HG03103 (cell line): ENCODE results near the gene PTPRD.

Experiments
- ATAC-seq: cut with Tn5 transposase; IDR thresholded peaks from one replicate; pipeline ENCODE4 v1.9.1; 2021; ENCODE audit warnings: low read depth; ENCODE audit not compliant: unreplicated experiment

The PTPRD gene

DNA sequence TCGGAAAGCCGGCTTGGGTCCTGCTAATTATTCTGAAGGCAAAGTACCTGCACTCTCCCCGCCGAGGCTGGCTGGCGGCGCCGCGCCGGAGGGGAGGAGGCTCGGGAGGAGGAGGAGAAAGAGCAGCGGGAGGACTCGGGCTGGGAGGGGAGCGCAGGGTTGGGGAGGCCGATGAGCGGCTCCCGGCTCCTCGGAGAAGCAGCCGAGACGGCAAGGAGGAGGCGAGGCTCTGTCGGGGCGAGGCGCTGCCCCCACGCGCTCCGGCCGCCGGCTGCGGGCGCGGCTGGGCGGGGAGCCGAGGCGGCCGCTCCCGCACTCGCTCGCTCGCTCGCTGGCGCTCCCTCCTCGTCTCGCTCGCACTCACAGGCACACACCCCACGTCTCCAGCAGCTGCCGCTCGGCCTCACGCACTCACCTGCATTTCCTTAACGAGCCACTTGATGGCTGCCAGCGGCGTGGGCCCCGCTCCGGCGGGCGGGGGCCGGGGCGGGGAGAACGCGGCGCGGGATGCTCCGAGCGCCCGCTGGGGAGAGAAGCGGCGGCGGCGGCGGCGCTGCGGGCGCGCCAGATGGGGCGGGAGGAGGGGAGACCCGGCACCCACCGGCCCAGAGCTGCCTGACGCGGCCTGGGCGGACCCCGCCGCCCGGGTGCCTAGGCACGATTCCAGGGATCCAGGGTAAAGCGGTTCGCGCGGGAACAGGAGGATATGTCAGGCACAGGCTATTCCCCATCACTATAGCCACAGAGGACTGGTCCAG, at the start of gene PTPRD:
Gene PTPRD, minus strand, starts transcription at position 362 of the 758 bp plus-strand sequence.
- peak; percentile 99 for ATAC-seq

GRCh38 chr9:10661994-10662393, 49.2 kb upstream of the PTPRD start:
- no peak for ATAC-seq

DNA sequence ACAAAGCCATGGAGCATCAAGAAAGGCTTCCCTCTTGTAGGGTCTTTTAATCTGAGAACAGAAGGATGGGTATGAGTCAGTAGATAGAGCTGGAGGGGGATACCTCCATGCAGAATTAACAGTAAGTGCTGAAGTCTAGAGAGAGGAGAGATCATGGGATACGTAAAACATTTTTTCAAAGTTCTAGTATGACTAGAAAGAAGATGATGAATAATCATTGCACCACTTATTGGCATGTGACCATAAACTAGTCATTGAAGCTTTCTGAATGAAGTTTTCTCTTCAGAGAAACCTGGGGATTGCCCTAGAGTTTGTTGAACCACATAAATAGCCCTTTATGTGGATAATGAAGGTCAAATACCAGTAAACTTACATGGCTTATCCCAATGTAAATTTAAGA, 48.6 kb upstream of the PTPRD start:
- ATAC-seq, result no peak

GRCh38 chr9:10651012-10651411, 38.2 kb upstream of the PTPRD start:
- ATAC-seq, result no peak

GRCh38 chr9:10649076-10649475, 36.3 kb upstream of the PTPRD start:
- no peak for ATAC-seq

GRCh38 chr9:10633785-10634184, 21.0 kb upstream of the PTPRD start:
- ATAC-seq, result no peak

DNA sequence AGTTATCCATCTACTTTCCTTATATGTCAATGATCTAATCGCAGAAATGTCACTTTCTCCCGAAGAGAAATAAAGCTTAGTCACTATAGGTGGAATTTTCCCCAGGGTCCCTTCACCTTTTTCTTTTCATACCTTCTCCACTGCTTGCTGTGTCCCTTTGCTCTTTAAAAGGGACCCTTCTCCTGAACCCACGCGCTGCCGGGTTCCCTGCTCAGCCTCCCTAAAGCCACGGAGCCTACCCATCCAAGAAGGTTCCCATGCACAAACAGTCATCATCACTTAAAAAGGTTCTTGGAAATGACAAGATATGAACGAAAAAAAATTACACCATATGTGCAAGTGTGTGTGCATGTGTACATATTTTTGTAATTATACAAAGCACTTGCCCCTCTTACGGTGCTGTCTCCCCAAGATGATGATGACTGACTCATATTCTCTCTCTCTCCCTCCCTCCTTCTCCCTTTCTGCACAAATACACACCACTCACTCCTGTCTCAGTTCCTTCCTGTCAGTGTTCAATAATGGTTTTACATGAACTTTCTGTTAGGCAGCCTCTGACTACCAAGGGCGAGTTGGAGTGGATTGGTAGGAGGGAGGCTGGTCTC, 1.5 kb upstream of the PTPRD start:
- no peak for ATAC-seq

DNA sequence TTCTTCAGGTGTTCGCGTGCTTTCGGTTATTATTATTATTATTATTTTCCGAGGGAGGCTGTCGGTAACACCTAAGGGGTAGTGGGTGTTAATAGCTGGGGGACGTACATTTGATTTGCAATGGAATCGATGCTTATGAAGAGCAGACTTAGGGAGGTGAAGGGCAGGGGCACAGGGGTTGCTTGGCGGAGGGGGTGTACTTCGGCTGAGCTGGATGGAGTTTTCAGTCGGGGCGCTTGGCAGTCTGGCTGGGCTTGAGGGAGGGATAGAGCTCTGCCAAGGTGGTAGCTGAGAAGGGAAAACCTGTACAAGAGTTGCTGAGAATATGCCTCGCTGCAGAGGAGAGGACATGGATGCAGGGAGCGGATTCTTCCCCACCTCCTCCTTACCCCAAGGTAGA, 617 bp upstream of the PTPRD start:
- ATAC-seq, result no peak

DNA sequence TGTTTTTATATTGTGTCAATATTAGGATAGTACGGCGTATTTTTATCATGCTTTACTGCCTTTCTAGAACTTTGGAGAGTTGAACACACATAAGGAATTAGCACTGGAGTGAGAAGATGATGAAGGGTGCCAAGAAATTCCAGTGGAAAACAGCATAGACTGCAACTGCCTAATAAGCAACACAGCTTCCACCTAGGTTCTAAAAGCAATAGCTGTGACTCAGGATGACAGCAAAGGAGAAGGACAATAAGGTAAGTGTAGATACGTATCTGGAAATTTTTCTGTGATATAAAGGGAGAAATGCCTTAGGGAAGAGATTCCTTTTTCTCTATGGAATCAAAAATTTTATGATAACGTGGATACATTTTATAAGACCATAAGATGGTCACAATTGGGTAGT, 7.4 kb downstream of the PTPRD start:
- no peak for ATAC-seq

- ATAC-seq, result no peak
Measured at GRCh38 chr9:10604927-10605326, 7.9 kb downstream of the PTPRD start.

- no peak for ATAC-seq
Measured at GRCh38 chr9:10597801-10598200, 15.0 kb downstream of the PTPRD start.

DNA sequence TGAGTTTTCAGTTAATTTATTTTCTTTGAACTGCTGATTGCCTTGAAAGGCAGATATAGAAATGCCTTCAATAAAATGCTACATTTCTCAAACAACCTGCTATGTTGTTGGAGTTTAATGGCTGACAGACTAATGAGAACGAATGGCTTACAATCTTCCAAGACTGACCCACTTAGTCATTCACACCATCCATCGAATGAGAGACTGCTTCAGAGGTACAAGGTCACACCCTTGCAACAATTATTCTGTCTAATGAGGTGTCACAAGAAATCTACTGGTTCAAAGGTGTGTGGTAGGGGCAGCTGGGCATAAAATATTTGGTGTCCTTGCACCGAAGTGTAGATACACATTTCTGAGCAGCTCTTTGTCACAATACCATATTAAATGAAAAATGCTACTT, 18.3 kb downstream of the PTPRD start:
- ATAC-seq, result no peak

DNA sequence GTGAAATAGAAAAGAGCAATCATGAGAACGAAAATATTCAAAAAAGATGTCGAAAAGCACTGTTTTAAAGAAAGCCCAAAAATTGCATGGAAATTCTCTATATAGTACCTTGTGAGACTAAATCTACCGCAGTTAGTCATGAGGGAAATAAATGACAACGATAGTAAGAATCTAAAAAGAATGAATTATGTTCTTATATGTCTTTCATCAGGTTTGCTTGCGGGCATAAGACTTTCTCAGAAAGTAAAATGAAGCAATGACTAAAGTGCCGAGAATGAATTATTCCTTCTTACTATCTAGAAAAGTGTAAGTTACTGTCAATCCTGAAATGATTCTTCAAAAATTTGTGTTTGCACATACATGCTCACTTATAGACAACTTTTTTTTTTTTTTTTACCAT, 26.4 kb downstream of the PTPRD start:
- no peak for ATAC-seq

DNA sequence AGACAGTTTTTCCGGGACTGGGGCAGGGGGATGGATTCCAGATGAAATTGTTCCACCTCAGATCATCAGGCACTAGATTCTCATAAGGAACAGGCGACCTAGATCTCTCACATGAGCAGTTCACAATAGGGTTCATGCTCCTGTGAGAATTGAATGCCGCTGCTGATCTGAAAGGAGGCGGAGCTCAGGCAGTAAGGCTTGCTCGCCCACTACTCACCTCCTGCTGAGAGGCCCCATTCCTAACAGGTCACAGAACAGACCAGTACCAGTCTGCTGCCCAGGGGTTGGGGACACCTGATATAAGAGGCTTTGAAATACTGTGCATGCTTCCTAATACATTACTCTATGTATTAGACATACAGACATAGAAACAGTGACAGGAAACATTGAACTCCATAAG, 41.1 kb downstream of the PTPRD start:
- ATAC-seq, result no peak

GRCh38 chr9:10566848-10567247, 46.0 kb downstream of the PTPRD start:
- ATAC-seq, result no peak

GRCh38 chr9:10562581-10563343, 50.0 kb downstream of the PTPRD start:
- no peak for ATAC-seq

GRCh38 chr9:10548348-10548747, 64.5 kb downstream of the PTPRD start:
- no peak for ATAC-seq

DNA sequence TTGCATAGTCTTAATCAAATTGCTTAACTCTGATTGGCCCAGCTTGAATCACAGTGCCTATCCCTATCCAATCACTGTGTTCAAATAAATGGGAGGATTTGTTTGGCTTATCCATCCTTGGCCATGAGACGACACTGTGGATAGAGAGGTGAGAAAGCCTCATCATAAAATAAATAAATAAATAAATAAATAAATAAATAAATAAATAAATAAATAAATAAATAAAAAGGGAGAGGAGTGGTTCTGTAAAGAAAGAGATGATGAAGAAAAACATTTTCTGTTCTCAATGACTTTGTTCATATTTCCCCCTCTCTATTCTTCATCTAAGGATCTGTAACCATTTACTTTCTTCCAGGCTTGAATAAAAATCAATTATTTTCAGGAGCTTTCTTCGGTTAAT, 74.7 kb downstream of the PTPRD start:
- ATAC-seq, result no peak

- no peak for ATAC-seq
Measured at GRCh38 chr9:10534850-10535249, 78.0 kb downstream of the PTPRD start.

- ATAC-seq, result no peak
Measured at GRCh38 chr9:10525972-10526371, 86.8 kb downstream of the PTPRD start.

- no peak for ATAC-seq
Measured at GRCh38 chr9:10523164-10523563, 89.6 kb downstream of the PTPRD start.

DNA sequence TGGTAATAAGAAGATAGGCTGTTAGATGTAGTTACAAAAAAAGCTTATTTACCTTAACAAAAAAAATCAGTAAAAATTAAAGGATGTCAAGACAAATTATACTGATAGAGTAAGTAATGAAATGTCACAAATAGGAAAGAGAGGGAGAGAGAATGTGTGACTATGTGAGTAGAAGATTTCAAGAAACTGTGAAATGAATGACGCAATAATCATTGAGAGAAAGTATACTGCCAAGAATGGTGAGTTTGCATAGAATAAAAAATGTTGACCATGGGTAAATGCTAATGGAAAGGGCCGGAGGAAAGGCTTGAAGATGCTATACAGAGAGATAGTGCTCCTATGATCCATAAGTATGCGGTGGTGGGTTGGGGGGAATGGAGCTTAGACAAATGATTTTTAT, 100.7 kb downstream of the PTPRD start:
- no peak for ATAC-seq
